Sigmoid colon (tissue), 7 donors: ENCODE measurements around the gene CORO2B. TPM values are rescaled to one million over a fixed set of nuclear protein-coding genes. Genes with fewer than 3 reads are reported as not detected.
A peak's percentile ranks its signal among the peaks of the same experiment; 100 is the strongest.
"Not testable (repeated sequence)": the region's sequence is repeated elsewhere in the genome, so short reads cannot be mapped to it uniquely, and the experiment has no call there.

Source experiments
- DNase-seq: peaks from one replicate; pipeline ENCODE4 v3.0.0-alpha.2; 2019
- H3K27ac ChIP-seq, 4 donors: fragments of 200-600 bp; sonication (generic); one replicate each; pipeline ENCODE4 v1.5.1; 2016 to 2019; ENCODE audit warnings: mild to moderate bottlenecking in 1 of 4
- H3K27me3 ChIP-seq, 3 donors: fragments of 200-600 bp; sonication (generic); one replicate each; pipeline ENCODE4 v1.5.1; 2019; ENCODE audit warnings: mild to moderate bottlenecking in 1 of 3
- H3K36me3 ChIP-seq, 4 donors: fragments of 200-600 bp; sonication (generic); one replicate each; pipeline ENCODE4 v1.5.1; 2016 to 2019
- H3K4me1 ChIP-seq, 4 donors: fragments of 200-600 bp; sonication (generic); one replicate each; pipeline ENCODE4 v1.5.1; 2017 to 2019
- H3K4me3 ChIP-seq, 4 donors: fragments of 200-600 bp; sonication (generic); one replicate each; pipeline ENCODE4 v1.5.1; 2017 to 2019; ENCODE audit warnings: mild to moderate bottlenecking in 2 of 4, moderate library complexity in 1 of 4
- H3K9me3 ChIP-seq, 4 donors: fragments of 200-600 bp in 3 of 4; sonication (generic) in 3 of 4; one replicate each; pipeline versions ENCODE4 v1.5.1 to v1.6.1; 2013 to 2019
- CTCF ChIP-seq, 4 experiments: fragments of 450-650 bp in 3 of 4; fragments of 200-600 bp in 1 of 4; IDR thresholded peaks; one replicate each; pipeline ENCODE4 v1.5.1; 2016 to 2019; ENCODE audit warnings: antibody characterized with exemption in 4 of 4, mild to moderate bottlenecking in 3 of 4, moderate library complexity in 2 of 4
- EP300 ChIP-seq, 4 donors: sonication (generic); formaldehyde crosslinking; IDR thresholded peaks; one replicate each; pipeline ENCODE4 v1.6.1; 2017; ENCODE audit warnings: antibody characterized with exemption in 4 of 4
- POLR2A ChIP-seq, 2 donors: fragments of 450-650 bp; IDR thresholded peaks; one replicate each; pipeline ENCODE4 v1.6.1; 2016; ENCODE audit warnings: antibody characterized with exemption in 2 of 2, mild to moderate bottlenecking in 2 of 2, moderate library complexity in 2 of 2
- POLR2AphosphoS5 ChIP-seq, 4 donors: sonication (generic); formaldehyde crosslinking; IDR thresholded peaks; one replicate each; pipeline ENCODE4 v1.6.1; 2017; ENCODE audit warnings: antibody characterized with exemption in 4 of 4
- WGBS, 2 donors: extraction: QIAGEN DNeasy Blood & Tissue Kit; methylation state at CpG; one replicate each; pipeline ENCODE4 v1.1.7; 2013; 5-methylcytosine and 5-hydroxymethylcytosine counted together
- intact Hi-C: fragments of 100-400 bp; cut with DNase I; formaldehyde crosslinking; loops from one replicate; pipeline ENCODE4 v1.15.1; 2023
- polyA plus RNA-seq, 3 donors: library from polyadenylated mRNA; stranded (reverse); fragments of 200-250 nt; gene quantifications; one replicate each; pipeline ENCODE4 v1.2.3, GENCODE V29; 2013
- total RNA-seq, 4 donors: library from RNA; depleted of rRNA; stranded (reverse); fragments of >200 nt; gene quantifications; one replicate each; pipeline ENCODE4 v1.1.0, GENCODE V29; 2016
- donor health status: healthy with polysubstance abuse.
- donor health status: Bipolar disorder and iron deficiency.
- donor health status: healthy.

CORO2B gene
- total and polyA plus RNA-seq, 7 donors = 0.46 to 3.9 (median 3.1) TPM

- no peaks in the 10 kb centered on the region for H3K27me3 ChIP-seq
- no peaks in the 10 kb centered on the region for H3K36me3 ChIP-seq
- intact Hi-C loops = no loop called here
- peaks cover 0 to 34% (median 17%) of the 10 kb centered on the region in 4 donors for H3K4me1 ChIP-seq
- no peak for TF ChIP-seq POLR2A (IDR thresholded peaks at IDR 0.05)
- no peak for TF ChIP-seq POLR2AphosphoS5 (IDR thresholded peaks at IDR 0.05)
- TF ChIP-seq CTCF (IDR thresholded peaks at IDR 0.05) = no peak
- no peak for TF ChIP-seq EP300 (IDR thresholded peaks at IDR 0.05)
- H3K27ac ChIP-seq = no peak overlapping the region
- 92 to 95% methylated on average over 9 of the region's 9 CpGs for WGBS, 2 donors
- no peak for DNase-seq
- H3K4me3 ChIP-seq = no peak overlapping the region
- no peaks in the 10 kb centered on the region for H3K9me3 ChIP-seq
Observed at GRCh38 chr15:68603951-68604350, 25.2 kb downstream of the CORO2B start.

GRCh38 chr15:68604840-68605478 lies 26.2 kb downstream of the CORO2B start:
- H3K27me3 ChIP-seq, intact Hi-C loops, H3K9me3 ChIP-seq, DNase-seq, H3K36me3 ChIP-seq, H3K27ac ChIP-seq, H3K4me3 ChIP-seq: not testable (repeated sequence)
- TF ChIP-seq POLR2AphosphoS5 (IDR thresholded peaks at IDR 0.05) = peak in 2 of 4 donors; percentile 7 to 43
- peaks cover 0 to 33% (median 16%) of the 10 kb centered on the region in 4 donors for H3K4me1 ChIP-seq
- WGBS, 2 donors = 40 to 66% methylated on average over 10 of the region's 10 CpGs

- no peak for DNase-seq
- Histone ChIP-seq H3K36me3 (no peaks in the 10 kb centered on the region), H3K4me1 (peaks cover 0 to 33% (median 15%) of the 10 kb centered on the region in 4 donors), H3K27ac (no peak overlapping the region), H3K27me3 (no peaks in the 10 kb centered on the region), H3K4me3 (no peak overlapping the region), H3K9me3 (no peaks in the 10 kb centered on the region)
- intact Hi-C loops = no loop called here
- WGBS, 2 donors = 87 to 88% methylated on average over 3 of the region's 3 CpGs
- TF ChIP-seq EP300 (IDR thresholded peaks at IDR 0.05) = no peak
- no peak for TF ChIP-seq POLR2AphosphoS5 (IDR thresholded peaks at IDR 0.05)
- TF ChIP-seq CTCF (IDR thresholded peaks at IDR 0.05) = no peak
- TF ChIP-seq POLR2A (IDR thresholded peaks at IDR 0.05) = no peak
Observed at GRCh38 chr15:68606375-68606774, 27.6 kb downstream of the CORO2B start.

- peaks cover 0 to 33% (median 14%) of the 10 kb centered on the region in 4 donors for H3K4me1 ChIP-seq
- intact Hi-C loops = no loop called here
- peak; percentile 92 for DNase-seq
Observed at GRCh38 chr15:68608206-68608843, 29.5 kb downstream of the CORO2B start.

More at GRCh38 chr15:68608206-68608843, 29.5 kb downstream of the CORO2B start:
- no peak for TF ChIP-seq POLR2A (IDR thresholded peaks at IDR 0.05)
- peak in 3 of 4 donors; percentile 38 to 65 (median 54) for TF ChIP-seq EP300 (IDR thresholded peaks at IDR 0.05)
- no peak for TF ChIP-seq CTCF (IDR thresholded peaks at IDR 0.05)
- TF ChIP-seq POLR2AphosphoS5 (IDR thresholded peaks at IDR 0.05) = peak in 3 of 4 donors; percentile 59 to 73 (median 62)
- H3K27me3 ChIP-seq = no peaks in the 10 kb centered on the region
- no peaks in the 10 kb centered on the region for H3K9me3 ChIP-seq
- WGBS, 2 donors = 76 to 77% methylated on average over 8 of the region's 8 CpGs
- H3K36me3 ChIP-seq = no peaks in the 10 kb centered on the region
- H3K27ac ChIP-seq = peak overlapping the region; percentile 56 to 78 (median 66)
- H3K4me3 ChIP-seq = no peak overlapping the region
